Measurements from ENCODE around the gene PEX11G.

GRCh38 chr19:7463575-7463974 is 25.3 kb downstream of the PEX11G start:
- TF ChIP-seq EZH2 (IDR thresholded peaks at IDR 0.05; ENCODE audit: low read depth, unreplicated experiment) (no peak), NANOG (IDR thresholded peaks at IDR 0.05; ENCODE audit: borderline replicate concordance) (no peak), POLR2AphosphoS5 (IDR thresholded peaks at IDR 0.05; ENCODE audit: low read depth) (no peak), EZH2phosphoT487 (IDR thresholded peaks at IDR 0.05; ENCODE audit: unreplicated experiment) (no peak), ZNF114 (CRISPR knock-in tag; IDR thresholded peaks at IDR 0.05) (no peak), ETS1 (IDR thresholded peaks at IDR 0.05) (no peak), CREB1 (CRISPR knock-in tag; IDR thresholded peaks at IDR 0.05; ENCODE audit: low read depth) (no peak), STAT1 (IDR thresholded peaks at IDR 0.05; ENCODE audit: unreplicated experiment) (no peak), ZNF462 (CRISPR knock-in tag; IDR thresholded peaks at IDR 0.05) (no peak), JUNB (IDR thresholded peaks at IDR 0.05; ENCODE audit: unreplicated experiment) (no peak), ZNF331 (CRISPR knock-in tag; IDR thresholded peaks at IDR 0.05; ENCODE audit: low read depth) (no peak)
- TF ChIP-seq, protein P1, sequence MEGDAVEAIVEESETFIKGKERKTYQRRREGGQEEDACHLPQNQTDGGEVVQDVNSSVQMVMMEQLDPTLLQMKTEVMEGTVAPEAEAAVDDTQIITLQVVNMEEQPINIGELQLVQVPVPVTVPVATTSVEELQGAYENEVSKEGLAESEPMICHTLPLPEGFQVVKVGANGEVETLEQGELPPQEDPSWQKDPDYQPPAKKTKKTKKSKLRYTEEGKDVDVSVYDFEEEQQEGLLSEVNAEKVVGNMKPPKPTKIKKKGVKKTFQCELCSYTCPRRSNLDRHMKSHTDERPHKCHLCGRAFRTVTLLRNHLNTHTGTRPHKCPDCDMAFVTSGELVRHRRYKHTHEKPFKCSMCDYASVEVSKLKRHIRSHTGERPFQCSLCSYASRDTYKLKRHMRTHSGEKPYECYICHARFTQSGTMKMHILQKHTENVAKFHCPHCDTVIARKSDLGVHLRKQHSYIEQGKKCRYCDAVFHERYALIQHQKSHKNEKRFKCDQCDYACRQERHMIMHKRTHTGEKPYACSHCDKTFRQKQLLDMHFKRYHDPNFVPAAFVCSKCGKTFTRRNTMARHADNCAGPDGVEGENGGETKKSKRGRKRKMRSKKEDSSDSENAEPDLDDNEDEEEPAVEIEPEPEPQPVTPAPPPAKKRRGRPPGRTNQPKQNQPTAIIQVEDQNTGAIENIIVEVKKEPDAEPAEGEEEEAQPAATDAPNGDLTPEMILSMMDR (conservative IDR thresholded peaks at IDR 0.05; ENCODE audit: low read depth in 2 of 2) = no peak
- TF ChIP-seq, protein P2, sequence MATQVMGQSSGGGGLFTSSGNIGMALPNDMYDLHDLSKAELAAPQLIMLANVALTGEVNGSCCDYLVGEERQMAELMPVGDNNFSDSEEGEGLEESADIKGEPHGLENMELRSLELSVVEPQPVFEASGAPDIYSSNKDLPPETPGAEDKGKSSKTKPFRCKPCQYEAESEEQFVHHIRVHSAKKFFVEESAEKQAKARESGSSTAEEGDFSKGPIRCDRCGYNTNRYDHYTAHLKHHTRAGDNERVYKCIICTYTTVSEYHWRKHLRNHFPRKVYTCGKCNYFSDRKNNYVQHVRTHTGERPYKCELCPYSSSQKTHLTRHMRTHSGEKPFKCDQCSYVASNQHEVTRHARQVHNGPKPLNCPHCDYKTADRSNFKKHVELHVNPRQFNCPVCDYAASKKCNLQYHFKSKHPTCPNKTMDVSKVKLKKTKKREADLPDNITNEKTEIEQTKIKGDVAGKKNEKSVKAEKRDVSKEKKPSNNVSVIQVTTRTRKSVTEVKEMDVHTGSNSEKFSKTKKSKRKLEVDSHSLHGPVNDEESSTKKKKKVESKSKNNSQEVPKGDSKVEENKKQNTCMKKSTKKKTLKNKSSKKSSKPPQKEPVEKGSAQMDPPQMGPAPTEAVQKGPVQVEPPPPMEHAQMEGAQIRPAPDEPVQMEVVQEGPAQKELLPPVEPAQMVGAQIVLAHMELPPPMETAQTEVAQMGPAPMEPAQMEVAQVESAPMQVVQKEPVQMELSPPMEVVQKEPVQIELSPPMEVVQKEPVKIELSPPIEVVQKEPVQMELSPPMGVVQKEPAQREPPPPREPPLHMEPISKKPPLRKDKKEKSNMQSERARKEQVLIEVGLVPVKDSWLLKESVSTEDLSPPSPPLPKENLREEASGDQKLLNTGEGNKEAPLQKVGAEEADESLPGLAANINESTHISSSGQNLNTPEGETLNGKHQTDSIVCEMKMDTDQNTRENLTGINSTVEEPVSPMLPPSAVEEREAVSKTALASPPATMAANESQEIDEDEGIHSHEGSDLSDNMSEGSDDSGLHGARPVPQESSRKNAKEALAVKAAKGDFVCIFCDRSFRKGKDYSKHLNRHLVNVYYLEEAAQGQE (IDR thresholded peaks at IDR 0.05; ENCODE audit: unreplicated experiment) = no peak

All from GM23338 (cell line).